Vagina (tissue), 2 donors: ENCODE measurements around the gene ARPP19. TPM values are rescaled to one million over a fixed set of nuclear protein-coding genes. Genes with fewer than 3 reads are reported as not detected.
A peak's percentile ranks its signal among the peaks of the same experiment; 100 is the strongest.
"Not testable (repeated sequence)": the region's sequence is repeated elsewhere in the genome, so short reads cannot be mapped to it uniquely, and the experiment has no call there.

Source experiments
- DNase-seq, 2 donors: peaks; one replicate each; pipeline ENCODE4 v3.0.0-alpha.2; 2017; ENCODE audit errors: extremely low spot score in 2 of 2
- H3K27ac ChIP-seq: fragments of 200-600 bp; sonication (generic); one replicate; pipeline ENCODE4 v1.5.1; 2019
- H3K27me3 ChIP-seq: fragments of 200-600 bp; sonication (generic); one replicate; pipeline ENCODE4 v1.5.1; 2019
- H3K36me3 ChIP-seq, 2 donors: fragments of 200-600 bp; sonication (generic); one replicate each; pipeline ENCODE4 v1.5.1; 2017 to 2019
- H3K4me1 ChIP-seq: fragments of 200-600 bp; sonication (generic); one replicate; pipeline ENCODE4 v1.5.1; 2019
- H3K4me3 ChIP-seq, 2 donors: fragments of 200-600 bp; sonication (generic); 1 replicate in 1 of 2; 2 replicates in 1 of 2; pipeline ENCODE4 v1.5.1; 2016 to 2019
- H3K9me3 ChIP-seq: fragments of 200-600 bp; sonication (generic); one replicate; pipeline ENCODE4 v1.5.1; 2019
- POLR2A ChIP-seq, 2 donors: fragments of 450-650 bp; IDR thresholded peaks; one replicate each; pipeline ENCODE4 v1.6.1; 2017; ENCODE audit warnings: antibody characterized with exemption in 2 of 2, mild to moderate bottlenecking in 2 of 2, moderate library complexity in 2 of 2
- POLR2AphosphoS5 ChIP-seq, 2 donors: sonication (generic); formaldehyde crosslinking; IDR thresholded peaks; one replicate each; pipeline ENCODE4 v1.9.0; 2017; ENCODE audit warnings: antibody characterized with exemption in 2 of 2, mild to moderate bottlenecking in 2 of 2, low read depth in 1 of 2; ENCODE audit not compliant: insufficient read depth in 1 of 2
- intact Hi-C: fragments of 100-400 bp; cut with DNase I; formaldehyde crosslinking; loops from one replicate; pipeline ENCODE4 v1.15.1; 2023
- total RNA-seq: library from RNA; depleted of rRNA; stranded (reverse); fragments of >200 nt; gene quantifications from one replicate; pipeline ENCODE4 v1.2.3, GENCODE V29; 2016
- TF ChIP-seq, protein P1 (sequence below), 3 experiments: fragments of 450-650 bp in 2 of 3; fragments of 200-600 bp in 1 of 3; sonication (generic) in 1 of 3; IDR thresholded peaks; one replicate each; pipeline ENCODE4 v1.5.1; 2017 to 2019; ENCODE audit warnings: antibody characterized with exemption in 3 of 3, mild to moderate bottlenecking in 2 of 3, moderate library complexity in 2 of 3

The ARPP19 gene
- total RNA-seq, 1 donor from 2014 or later, result 62.9 TPM

DNA sequence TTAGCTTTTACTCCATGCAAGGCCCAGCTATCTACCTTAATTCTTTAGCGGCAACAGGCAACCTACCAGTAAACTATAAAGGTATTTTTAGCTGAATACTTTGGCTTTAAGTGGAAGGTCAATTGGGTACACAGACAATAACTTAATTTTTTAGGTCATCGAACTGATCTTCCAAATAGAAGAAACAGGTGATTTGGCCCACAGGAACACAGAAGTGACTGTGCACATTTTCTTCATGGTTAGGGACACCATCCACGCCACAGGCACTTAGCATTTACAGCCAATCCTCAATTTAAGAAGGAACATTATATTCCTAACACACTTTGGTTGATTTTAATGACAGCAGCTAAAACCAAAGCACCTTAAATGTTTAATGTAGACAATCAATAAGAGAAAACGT lies 1.9 kb downstream of the ARPP19 start:
- Histone ChIP-seq H3K27me3 (no peaks in the 10 kb centered on the region), H3K36me3 (no peaks in the 10 kb centered on the region), H3K9me3 (no peaks in the 10 kb centered on the region), H3K4me3 (peak overlapping the region; percentile 8 to 88), H3K27ac (no peak overlapping the region), H3K4me1 (peaks cover 58% of the 10 kb centered on the region)
- intact Hi-C loops, result no loop called here
- no peak for TF ChIP-seq POLR2A (IDR thresholded peaks at IDR 0.05)
- DNase-seq, result no peak

DNA sequence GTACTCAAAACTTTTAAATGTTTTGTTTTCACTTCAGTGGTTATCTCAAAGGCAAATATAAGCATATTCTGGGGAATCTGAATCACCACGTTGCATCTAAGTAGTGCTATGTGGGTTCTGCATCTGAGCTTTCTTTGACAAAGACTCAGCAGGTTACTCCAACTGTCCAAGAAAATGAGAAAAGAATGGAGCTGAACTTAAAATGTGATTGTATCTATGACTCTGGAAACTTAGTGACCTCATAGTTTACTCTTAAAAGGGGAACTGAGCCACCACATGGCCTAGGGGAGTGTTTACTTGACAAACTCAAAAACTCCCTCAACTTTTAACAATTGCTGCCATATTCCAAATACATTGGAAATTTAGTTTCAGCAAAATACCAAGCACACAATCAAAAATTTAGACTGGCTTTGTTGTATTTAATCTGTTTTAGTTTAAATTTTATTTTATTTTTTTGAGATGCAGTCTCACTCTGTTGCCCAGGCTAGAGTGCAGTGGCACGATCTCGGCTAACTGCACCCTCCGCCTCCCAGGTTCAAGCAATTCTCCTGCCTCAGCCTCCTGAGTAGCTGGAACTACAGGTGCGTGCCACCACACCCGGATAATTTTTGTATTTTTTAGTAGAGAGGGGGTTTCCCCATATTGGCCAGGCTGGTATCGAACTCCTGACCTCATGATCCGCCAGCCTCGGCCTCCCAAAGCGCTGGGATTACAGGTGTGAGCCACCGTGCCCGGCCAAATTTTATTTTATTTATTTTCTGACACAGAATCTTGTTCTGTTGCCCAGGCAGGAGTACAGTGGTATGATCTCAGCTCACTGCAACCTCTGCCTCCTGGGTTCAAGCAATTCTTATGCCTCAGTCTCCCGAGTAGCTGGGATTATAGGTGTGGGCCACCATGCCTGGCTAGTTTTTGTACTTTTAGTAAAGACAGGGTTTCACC lies 3.1 kb downstream of the ARPP19 start:
- H3K4me3 ChIP-seq, DNase-seq, H3K9me3 ChIP-seq, H3K27ac ChIP-seq, H3K27me3 ChIP-seq, intact Hi-C loops, H3K36me3 ChIP-seq: not testable (repeated sequence)
- H3K4me1 ChIP-seq, result peaks cover 64% of the 10 kb centered on the region

- intact Hi-C loops, result no loop called here
- TF ChIP-seq POLR2AphosphoS5 (IDR thresholded peaks at IDR 0.05; ENCODE audit: insufficient read depth in 1 of 2, low read depth in 1 of 2) (no peak), POLR2A (IDR thresholded peaks at IDR 0.05) (no peak)
- TF ChIP-seq, protein P1, sequence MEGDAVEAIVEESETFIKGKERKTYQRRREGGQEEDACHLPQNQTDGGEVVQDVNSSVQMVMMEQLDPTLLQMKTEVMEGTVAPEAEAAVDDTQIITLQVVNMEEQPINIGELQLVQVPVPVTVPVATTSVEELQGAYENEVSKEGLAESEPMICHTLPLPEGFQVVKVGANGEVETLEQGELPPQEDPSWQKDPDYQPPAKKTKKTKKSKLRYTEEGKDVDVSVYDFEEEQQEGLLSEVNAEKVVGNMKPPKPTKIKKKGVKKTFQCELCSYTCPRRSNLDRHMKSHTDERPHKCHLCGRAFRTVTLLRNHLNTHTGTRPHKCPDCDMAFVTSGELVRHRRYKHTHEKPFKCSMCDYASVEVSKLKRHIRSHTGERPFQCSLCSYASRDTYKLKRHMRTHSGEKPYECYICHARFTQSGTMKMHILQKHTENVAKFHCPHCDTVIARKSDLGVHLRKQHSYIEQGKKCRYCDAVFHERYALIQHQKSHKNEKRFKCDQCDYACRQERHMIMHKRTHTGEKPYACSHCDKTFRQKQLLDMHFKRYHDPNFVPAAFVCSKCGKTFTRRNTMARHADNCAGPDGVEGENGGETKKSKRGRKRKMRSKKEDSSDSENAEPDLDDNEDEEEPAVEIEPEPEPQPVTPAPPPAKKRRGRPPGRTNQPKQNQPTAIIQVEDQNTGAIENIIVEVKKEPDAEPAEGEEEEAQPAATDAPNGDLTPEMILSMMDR (IDR thresholded peaks at IDR 0.05), result no peak
- H3K9me3 ChIP-seq, result no peaks in the 10 kb centered on the region
- no peak overlapping the region for H3K4me3 ChIP-seq
- H3K36me3 ChIP-seq, result no peaks in the 10 kb centered on the region
- H3K27ac ChIP-seq, result no peak overlapping the region
- DNase-seq, result no peak
- peaks cover 84% of the 10 kb centered on the region for H3K4me1 ChIP-seq
- H3K27me3 ChIP-seq, result no peaks in the 10 kb centered on the region
These were observed 5.2 kb downstream of the ARPP19 start for GRCh38 chr15:52563501-52564060.

DNA sequence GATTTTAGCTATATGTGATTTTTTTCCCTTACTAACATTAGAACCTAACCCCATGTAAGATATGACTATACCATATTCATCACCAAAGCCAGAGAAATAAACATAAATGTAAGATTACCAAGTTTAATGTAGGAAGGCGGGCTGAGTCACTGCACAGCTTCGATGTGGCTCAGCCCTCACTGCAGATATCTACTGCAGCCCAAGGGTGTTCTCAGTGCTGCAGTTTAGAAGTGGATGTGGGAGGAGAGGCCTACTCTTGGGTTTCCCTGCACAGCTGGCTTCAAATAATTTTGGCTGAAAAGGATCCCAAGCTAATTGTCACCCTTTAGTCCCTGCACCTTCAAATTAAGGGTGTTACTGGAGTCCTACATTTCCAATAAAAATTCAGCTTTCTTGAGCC lies 9.3 kb downstream of the ARPP19 start:
- Histone ChIP-seq H3K27me3 (no peaks in the 10 kb centered on the region), H3K36me3 (peaks cover 0 to 7% of the 10 kb centered on the region in 2 donors), H3K4me3 (no peak overlapping the region), H3K4me1 (peaks cover 62% of the 10 kb centered on the region), H3K9me3 (no peaks in the 10 kb centered on the region), H3K27ac (no peak overlapping the region)
- DNase-seq, result no peak
- intact Hi-C loops, result no loop called here
- TF ChIP-seq, protein P1 (IDR thresholded peaks at IDR 0.05), result no peak
- no peak for TF ChIP-seq POLR2AphosphoS5 (IDR thresholded peaks at IDR 0.05; ENCODE audit: insufficient read depth in 1 of 2, low read depth in 1 of 2)
- TF ChIP-seq POLR2A (IDR thresholded peaks at IDR 0.05), result no peak

DNA sequence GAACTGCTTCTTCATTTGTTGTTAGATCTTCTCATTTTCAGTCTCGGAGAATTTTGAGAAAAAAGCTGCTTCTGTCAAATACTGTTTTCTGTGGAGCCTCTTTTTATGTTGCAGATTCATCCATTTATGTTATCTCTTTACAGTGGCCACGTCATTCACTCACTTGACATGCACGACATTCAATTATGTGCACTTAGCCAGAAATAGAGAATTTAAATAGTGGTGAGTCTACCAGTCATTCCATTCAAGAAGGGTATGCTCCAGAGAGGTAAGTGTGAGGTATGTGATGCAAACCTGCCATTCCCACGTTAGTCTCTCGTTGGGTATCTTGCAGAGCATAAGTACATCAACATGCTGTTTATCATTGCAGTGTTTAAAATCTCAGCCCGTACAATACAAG lies 9.8 kb downstream of the ARPP19 start:
- TF ChIP-seq, protein P1 (IDR thresholded peaks at IDR 0.05), result no peak
- TF ChIP-seq POLR2AphosphoS5 (IDR thresholded peaks at IDR 0.05; ENCODE audit: insufficient read depth in 1 of 2, low read depth in 1 of 2) (no peak), POLR2A (IDR thresholded peaks at IDR 0.05) (no peak)
- DNase-seq, result no peak
- no peak overlapping the region for H3K4me3 ChIP-seq
- H3K27ac ChIP-seq, result no peak overlapping the region
- peaks cover 59% of the 10 kb centered on the region for H3K4me1 ChIP-seq
- no peaks in the 10 kb centered on the region for H3K9me3 ChIP-seq
- no peaks in the 10 kb centered on the region for H3K27me3 ChIP-seq
- intact Hi-C loops, result no loop called here
- H3K36me3 ChIP-seq, result peaks cover 0 to 11% of the 10 kb centered on the region in 2 donors

GRCh38 chr15:52558196-52558595 lies 10.6 kb downstream of the ARPP19 start:
- Histone ChIP-seq H3K4me1 (peaks cover 51% of the 10 kb centered on the region), H3K4me3 (no peak overlapping the region), H3K27me3 (no peaks in the 10 kb centered on the region), H3K9me3 (no peaks in the 10 kb centered on the region), H3K36me3 (peaks cover 0 to 11% of the 10 kb centered on the region in 2 donors), H3K27ac (no peak overlapping the region)
- DNase-seq, result no peak
- intact Hi-C loops, result no loop called here
- TF ChIP-seq, protein P1 (IDR thresholded peaks at IDR 0.05), result no peak
